ENCODE results near the gene CXCL8. TPM values are rescaled to one million over a fixed set of nuclear protein-coding genes. Genes with fewer than 3 reads are reported as not detected.

CXCL8 gene
- total and polyA plus RNA-seq, 2 donors (not counting 3 experiments of a cell fraction or from before 2014, with no cell fraction given) = 6.4 to 12.6 TPM

- POLR2A ChIA-PET = interaction anchor here (0.6 kb wide), 1 partner anchor 447 kb away, joined by 3 read pairs; no protein-coding TSS in a partner anchor
- H3K27ac ChIP-seq (ENCODE audit: insufficient read depth, low read depth, low read length) = no peak overlapping the region
- H3K36me3 ChIP-seq (ENCODE audit: control insufficient read depth in 2 of 2, extremely low read depth in 1 of 2, insufficient read depth in 2 of 2, low read length in 2 of 2) = no peaks in the 10 kb centered on the region
- intact Hi-C loops (cut with micrococcal nuclease) = no loop called here
- H3K27me3 ChIP-seq (ENCODE audit: control insufficient read depth in 2 of 2, insufficient read depth in 2 of 2, low read length in 2 of 2) = no peaks in the 10 kb centered on the region
- H4K20me1 ChIP-seq (replicated peaks; ENCODE audit: control insufficient read depth, extremely low read depth, insufficient read depth, low read length) = no peaks in the 10 kb centered on the region
- peaks cover 19% of the 10 kb centered on the region for H3K4me1 ChIP-seq (ENCODE audit: control insufficient read depth, extremely low read depth, insufficient read depth, low read length)
- dilution Hi-C loops (cut with MboI; ENCODE audit: extremely low pct_ligation_motif_present, low sequenced_read_pairs) = no loop called here
- no peak overlapping the region for H3K9ac ChIP-seq (replicated peaks; ENCODE audit: extremely low read depth, insufficient read depth, low read length)
- FAIRE-seq (no peak), DNase-seq (ENCODE audit: low read depth, low spot score) (no peak)
- no peak overlapping the region for H3K4me3 ChIP-seq (replicated peaks in 1 of 3; ENCODE audit: insufficient read depth in 1 of 3, low read depth in 1 of 3, low read length in 3 of 3)
- H2AFZ ChIP-seq (ENCODE audit: low read depth, low read length) = no peak overlapping the region
- H3K4me2 ChIP-seq (ENCODE audit: insufficient read depth, low read length) = no peak overlapping the region
- TF ChIP-seq POLR2AphosphoS5 (IDR thresholded peaks at IDR 0.05; ENCODE audit: insufficient read depth, low read depth, low read length) = no peak
- TF ChIP-seq POLR2A (IDR thresholded peaks at IDR 0.05; ENCODE audit: low read depth, low read length) = no peak
- TF ChIP-seq FOS (IDR thresholded peaks at IDR 0.05; ENCODE audit: borderline replicate concordance, insufficient read depth, low read length) = no peak
- TF ChIP-seq GATA2 (IDR thresholded peaks at IDR 0.05; ENCODE audit: insufficient read depth, insufficient read length, low read depth, low read length) = no peak
- TF ChIP-seq MAX (IDR thresholded peaks at IDR 0.05; ENCODE audit: insufficient read depth, insufficient read length) = no peak
- no peak for TF ChIP-seq EZH2 (IDR thresholded peaks at IDR 0.05; ENCODE audit: borderline replicate concordance, low read depth, low read length, severe bottlenecking)
- TF ChIP-seq JUN (IDR thresholded peaks at IDR 0.05; ENCODE audit: borderline replicate concordance, insufficient read depth, insufficient read length, low read depth) = no peak
- TF ChIP-seq MYC (IDR thresholded peaks at IDR 0.05; ENCODE audit: low read depth, low read length) = no peak
- no peak for TF ChIP-seq CTCF (IDR thresholded peaks at IDR 0.05; ENCODE audit: extremely low read depth in 1 of 2, insufficient read depth in 1 of 2, low read depth in 1 of 2, low read length in 2 of 2)
- CTCF ChIA-PET = interaction anchor here (0.9 to 1.6 kb wide), 5 partner anchors 9 to 378 kb away, joined by 3 to 10 read pairs (median 5); partner anchors contain the start of gene CXCL2
- no peaks in the 10 kb centered on the region for H3K9me1 ChIP-seq (replicated peaks; ENCODE audit: control insufficient read depth, extremely low read depth, insufficient read depth, low read length)
- H3K9me3 ChIP-seq (replicated peaks; ENCODE audit: control insufficient read depth, insufficient read depth, low read length) = no peaks in the 10 kb centered on the region
- no peaks in the 10 kb centered on the region for H3K79me2 ChIP-seq (ENCODE audit: control insufficient read depth, insufficient read depth, low read length)
- BruUV-seq (replicated peaks) = no TSS peak
Measured at GRCh38 chr4:73721435-73721834, 18.9 kb upstream of the CXCL8 start.
